Duodenal mucosa (tissue), 2 donors: ENCODE measurements around the gene TEX14.

ENCODE experiments used
- H3K27ac ChIP-seq: one replicate; pipeline ENCODE4 v1.7.0; 2013; ENCODE audit warnings: low read depth, low read length
- H3K27me3 ChIP-seq, 2 donors: one replicate each; pipeline ENCODE4 v1.7.0; 2013; ENCODE audit warnings: low read length in 2 of 2, control low read depth in 1 of 2; ENCODE audit not compliant: insufficient read depth in 2 of 2, control insufficient read depth in 1 of 2
- H3K36me3 ChIP-seq, 2 donors: one replicate each; pipeline ENCODE4 v1.7.0; 2013; ENCODE audit warnings: low read length in 2 of 2, control low read depth in 1 of 2; ENCODE audit not compliant: insufficient read depth in 2 of 2, control insufficient read depth in 1 of 2
- H3K4me1 ChIP-seq, 2 donors: one replicate each; pipeline ENCODE4 v1.7.0; 2013; ENCODE audit warnings: low read length in 2 of 2, control low read depth in 1 of 2; ENCODE audit not compliant: insufficient read depth in 2 of 2, control insufficient read depth in 1 of 2
- H3K4me3 ChIP-seq, 2 donors: one replicate each; pipeline ENCODE4 v1.7.0; 2013; ENCODE audit warnings: low read length in 2 of 2, low read depth in 1 of 2
- H3K9ac ChIP-seq, 2 donors: one replicate each; pipeline ENCODE4 v1.7.0; 2013; ENCODE audit warnings: low read length in 2 of 2, low read depth in 1 of 2
- H3K9me3 ChIP-seq, 2 donors: one replicate each; pipeline ENCODE4 v1.7.0; 2013; ENCODE audit warnings: low read length in 2 of 2, control low read depth in 1 of 2; ENCODE audit not compliant: control insufficient read depth in 1 of 2

Gene TEX14

GRCh38 chr17:58507123-58507634, 184.7 kb downstream of the TEX14 start:
- no peaks in the 10 kb centered on the region for H3K9me3 ChIP-seq
- no peak overlapping the region for H3K27ac ChIP-seq
- no peak overlapping the region for H3K9ac ChIP-seq
- H3K27me3 ChIP-seq: no peaks in the 10 kb centered on the region
- peaks cover 53 to 95% of the 10 kb centered on the region in 2 donors for H3K36me3 ChIP-seq
- peaks cover 0 to 8% of the 10 kb centered on the region in 2 donors for H3K4me1 ChIP-seq
- no peak overlapping the region for H3K4me3 ChIP-seq
